Bone marrow (tissue), 2 donors: ENCODE results near the gene HS3ST2.
A peak's percentile ranks its signal among the peaks of the same experiment; 100 is the strongest.
"Not testable (repeated sequence)": the region's sequence is repeated elsewhere in the genome, so short reads cannot be mapped to it uniquely, and the experiment has no call there.

Experiments used
- DNase-seq, 2 donors: peaks; one replicate each; lab custom pipeline; 2025; lab: John Stamatoyannopoulos, UW

The HS3ST2 gene

DNA sequence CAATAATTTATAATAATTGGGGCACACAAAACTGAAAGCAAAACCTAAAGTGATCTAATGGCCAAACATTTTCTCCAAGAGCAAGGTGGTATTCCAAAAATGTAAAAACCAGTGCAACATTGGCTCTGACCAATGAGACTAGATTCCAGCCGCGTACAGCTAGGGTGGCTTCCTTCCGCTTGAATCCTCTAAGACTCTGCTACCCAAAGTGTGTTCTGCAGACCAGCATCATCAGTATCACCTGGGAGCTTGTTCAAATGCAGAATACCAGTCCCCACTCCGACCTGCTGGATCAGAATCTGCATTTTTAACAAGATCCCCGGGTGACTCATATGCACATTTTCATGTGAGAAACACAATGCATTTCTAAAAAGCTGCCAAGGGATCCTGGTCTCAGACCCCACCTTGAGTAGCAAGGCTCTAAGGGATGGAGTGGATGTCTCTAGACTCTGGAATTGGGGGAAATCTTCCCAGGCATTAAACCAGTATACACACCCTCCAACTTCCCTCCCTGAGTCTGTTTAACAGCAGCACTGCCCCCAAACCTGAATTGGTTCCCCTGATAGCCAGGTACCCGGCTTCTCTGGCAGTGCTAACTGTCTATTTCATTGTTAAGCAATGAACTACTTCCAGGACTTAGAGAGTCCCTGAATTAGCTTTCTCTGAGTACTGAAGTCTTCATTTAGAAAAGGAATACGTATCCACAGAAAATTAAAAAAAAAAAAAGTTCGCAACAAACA, 118.2 kb downstream of the HS3ST2 start:
- no peak for DNase-seq

DNA sequence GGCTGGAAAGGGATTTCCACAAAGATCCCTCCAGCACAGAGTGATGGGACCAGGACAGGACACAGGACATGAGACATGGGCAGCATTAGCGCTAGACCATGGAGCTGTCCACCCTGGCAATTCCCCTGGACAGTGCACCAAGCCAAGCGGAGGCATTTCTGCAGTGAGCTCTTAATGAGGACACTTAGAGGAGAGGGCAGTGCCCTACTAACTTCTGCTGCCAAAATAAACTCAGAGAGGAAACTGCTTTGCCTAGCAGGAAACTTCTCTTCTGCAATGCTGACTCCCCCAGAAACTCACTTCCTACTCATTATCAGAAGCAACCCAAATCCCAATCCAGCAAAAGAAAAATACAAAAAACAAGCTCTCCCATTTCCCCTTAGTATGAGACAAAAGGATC, 119.2 kb downstream of the HS3ST2 start:
- peak in 1 of 2 donors; percentile 8 for DNase-seq

DNA sequence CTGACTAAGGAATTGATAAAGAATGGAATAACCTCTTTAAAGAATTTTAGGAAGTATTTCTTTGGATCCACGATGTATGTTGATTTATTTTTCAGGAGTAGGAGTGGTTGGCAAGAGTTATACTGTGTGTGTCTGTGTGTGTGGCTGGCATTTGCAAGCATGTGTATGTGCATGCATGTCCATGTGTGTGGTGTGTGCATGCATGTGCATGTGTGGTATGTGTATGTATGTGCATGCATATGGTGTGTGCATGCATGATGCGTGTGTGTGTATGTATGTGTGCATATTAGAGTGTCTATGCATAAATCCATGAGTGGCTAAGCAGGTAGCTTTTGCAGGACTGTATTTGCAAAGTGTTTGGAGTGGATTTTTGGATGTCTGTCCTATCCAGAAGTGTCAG, 120.8 kb downstream of the HS3ST2 start:
- DNase-seq: no peak

DNA sequence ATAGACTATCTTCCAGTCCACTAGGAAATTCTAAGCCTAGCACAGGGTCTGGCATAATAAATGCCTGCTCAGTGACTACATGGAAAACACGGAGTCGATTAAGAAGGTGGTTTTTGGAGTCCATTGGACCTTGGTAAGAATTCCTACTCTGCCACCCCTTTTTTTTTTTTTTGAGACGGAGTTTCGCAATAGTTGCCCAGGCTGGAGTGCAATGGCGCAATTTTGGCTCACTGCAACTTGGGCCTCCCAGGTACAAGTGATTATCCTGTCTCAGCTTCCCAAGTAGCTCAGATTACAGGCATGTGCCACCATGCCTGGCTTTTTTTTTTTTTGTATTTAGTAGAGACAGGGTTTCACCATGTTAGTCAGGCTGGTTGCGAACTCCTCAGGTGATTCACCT, 123.2 kb downstream of the HS3ST2 start:
- DNase-seq: no peak

DNA sequence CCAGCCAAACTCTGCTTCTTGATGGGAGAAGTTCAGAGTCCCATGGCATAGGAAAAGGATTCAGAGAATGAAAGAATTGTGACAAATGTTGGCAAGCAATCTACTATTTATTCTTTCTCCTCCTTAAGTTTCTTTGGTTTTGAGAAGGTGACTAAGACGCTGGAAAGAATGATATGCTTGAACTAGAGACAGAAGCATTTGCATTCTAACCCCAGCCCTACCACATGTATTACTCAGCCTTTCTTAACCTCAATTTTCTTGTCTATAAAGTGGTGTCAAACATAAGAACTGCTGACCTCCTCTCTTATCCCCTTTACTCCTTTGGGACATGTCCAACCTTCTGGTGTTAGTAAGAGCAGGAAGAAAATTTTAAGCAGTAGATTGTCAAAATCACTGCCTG, 124.7 kb downstream of the HS3ST2 start:
- no peak for DNase-seq

DNA sequence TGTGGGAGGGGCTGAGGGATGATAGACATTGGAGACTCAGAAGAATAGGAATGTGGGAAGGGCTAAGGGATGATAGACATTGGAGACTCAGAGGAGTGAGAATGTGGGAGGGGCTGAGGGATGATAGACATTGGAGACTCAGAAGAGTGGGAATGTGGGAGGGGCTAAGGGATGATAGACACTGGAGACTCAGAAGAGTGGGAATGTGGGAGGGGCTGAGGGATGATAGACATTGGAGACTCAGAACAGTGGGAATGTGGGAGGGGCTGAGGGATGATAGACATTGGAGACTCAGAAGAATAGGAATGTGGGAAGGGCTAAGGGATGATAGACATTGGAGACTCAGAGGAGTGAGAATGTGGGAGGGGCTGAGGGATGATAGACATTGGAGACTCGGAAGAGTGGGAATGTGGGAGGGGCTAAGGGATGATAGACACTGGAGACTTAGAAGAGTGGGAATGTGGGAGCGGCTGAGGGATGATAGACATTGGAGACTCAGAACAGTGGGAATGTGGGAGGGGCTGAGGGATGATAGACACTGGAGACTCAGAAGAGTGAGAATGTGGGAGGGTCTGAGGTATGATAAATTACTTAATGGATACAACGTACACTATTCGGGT, 125.9 kb downstream of the HS3ST2 start:
- DNase-seq: not testable (repeated sequence)

DNA sequence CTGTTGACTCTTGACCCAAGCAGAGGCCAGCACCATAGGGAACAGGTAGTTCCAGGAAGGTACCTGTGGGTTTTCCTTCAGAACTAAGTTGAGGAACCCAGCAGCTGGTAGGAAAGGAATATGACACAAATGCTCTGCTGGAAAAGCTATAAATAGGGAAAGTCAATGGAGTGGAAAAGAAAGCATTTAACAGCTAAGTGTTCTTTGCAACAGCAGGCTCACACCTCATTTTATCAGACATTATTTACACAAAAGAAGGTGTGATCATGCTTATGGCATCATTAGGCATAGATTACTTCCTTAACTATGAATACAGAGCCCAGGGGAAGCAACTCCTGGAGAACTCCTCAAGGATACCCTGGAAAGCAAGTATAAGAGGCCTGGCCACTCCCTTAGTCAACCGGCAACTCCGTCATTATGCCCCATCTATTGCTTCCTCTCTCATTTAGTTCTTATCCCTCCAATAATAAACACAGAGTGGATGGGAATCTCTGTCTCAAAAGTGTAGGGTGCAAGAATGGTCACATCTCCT, 128.1 kb downstream of the HS3ST2 start:
- no peak for DNase-seq

DNA sequence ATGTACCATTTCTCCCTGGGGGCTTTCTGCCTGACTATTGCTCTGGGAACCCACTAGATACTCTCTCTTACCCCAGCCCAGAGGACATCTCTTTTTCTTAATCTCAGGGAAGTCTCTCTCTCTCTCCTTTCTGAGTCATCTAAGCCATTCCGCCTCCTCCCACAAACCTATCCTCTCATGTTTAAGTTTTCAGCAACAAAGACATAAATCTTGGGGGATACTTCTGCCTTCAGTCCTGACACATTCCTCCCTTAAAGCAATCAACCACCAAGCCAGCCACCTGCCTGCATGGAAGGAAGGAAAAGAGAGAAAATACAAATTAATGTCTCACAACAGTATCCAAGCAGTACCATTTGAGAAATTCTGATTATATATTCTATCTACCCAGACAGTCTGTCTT, 128.8 kb downstream of the HS3ST2 start:
- no peak for DNase-seq

DNA sequence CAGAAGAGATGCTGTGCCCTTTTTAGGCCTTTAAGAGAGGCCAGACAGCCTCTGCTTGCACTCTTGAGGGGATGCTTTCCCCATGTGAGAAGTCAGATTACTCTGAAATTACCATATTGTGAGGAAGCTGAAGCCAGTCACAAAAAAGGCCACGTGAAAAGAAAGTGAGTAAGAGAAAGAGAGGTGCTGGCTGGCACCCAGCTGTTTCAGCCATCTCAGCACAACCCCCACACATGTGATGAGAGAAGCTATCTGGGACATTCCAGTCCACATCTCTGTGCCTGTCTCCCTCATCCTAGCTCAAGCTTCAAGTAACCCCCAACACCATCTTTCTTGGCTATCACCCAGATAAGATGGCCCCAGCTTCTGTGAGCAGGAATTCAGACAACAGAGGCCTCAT, 131.4 kb downstream of the HS3ST2 start:
- DNase-seq: no peak

DNA sequence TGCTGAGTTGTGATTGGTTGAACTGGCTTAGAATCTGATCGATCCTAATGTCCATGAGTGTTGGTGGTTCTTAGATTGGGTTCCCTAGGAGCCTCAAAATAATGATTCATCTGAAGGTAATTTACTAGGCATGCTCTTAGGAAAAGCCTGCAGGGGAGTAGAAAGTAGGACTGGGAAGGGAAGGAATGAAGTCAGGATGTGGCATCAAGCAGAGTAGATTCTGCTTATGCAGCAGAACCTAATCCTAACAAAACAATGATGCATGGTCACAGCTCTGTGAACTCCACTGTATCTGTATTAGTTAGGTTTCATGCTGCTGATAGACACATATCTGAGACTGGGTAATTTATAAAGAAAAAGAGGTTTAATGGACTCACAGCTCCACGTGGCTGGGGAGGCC, 132.5 kb downstream of the HS3ST2 start:
- DNase-seq: no peak

DNA sequence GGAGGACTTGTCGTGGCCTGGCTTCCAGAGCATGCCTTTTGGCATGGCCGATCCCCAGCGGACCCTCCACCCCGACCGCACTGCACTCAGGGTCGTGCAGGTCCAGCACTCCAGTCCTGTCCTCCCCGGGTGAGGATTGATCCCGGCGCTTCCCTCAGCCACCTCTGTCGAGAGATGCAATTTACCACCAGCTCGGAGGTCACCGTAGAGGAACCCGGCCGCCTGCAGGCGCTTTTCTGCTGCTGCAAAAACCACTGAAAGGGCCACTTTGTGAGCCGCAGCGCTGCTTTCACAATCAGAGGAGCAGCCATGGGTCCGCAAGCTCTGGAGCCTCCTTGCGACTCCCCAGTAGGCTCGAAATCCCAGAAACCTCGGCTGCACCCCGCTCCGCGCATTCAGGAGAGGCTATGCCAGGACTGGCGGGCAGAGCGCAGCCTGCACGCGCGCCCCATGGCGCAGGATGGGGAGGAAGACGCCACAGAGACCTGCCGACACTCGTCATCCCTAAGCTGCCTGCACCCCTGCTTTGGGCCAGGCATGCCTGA, 134.2 kb downstream of the HS3ST2 start:
- no peak for DNase-seq

DNA sequence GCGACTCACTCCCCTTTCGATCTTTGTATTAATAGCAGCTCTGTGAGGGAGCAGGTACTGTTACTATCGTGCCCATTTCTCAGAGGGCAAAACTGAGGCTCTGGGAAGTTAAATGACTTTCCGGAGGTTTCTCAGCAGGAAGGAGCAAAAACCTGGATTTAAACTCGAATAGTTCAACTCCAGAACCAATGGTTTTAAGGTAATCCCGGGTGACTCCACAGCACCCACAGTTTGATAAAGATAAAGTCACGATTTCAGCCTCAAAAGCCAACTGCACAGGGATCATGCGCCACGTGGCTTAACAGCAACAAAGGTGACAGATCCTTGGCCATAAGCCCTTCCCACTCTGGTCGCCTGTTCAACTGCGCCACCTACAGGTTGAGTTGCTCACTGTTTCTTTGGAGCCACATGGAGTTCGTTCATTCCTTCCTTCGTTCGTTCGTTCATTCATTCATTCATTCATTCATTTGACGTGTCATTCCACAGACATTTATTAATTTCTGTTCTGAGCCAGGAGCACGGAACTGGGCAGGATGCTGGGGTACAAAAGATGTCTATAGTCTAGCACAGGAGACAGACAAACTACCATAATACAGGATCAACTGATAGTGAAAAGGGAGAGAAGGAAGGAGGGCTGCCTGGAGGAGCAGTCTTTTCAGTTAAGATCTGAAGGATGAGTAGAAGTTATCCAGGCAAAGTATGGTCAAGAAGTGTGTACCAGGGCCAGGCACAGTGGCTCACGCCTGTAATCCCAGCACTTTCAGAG, 134.8 kb downstream of the HS3ST2 start:
- DNase-seq: peak; percentile 1 to 23

DNA sequence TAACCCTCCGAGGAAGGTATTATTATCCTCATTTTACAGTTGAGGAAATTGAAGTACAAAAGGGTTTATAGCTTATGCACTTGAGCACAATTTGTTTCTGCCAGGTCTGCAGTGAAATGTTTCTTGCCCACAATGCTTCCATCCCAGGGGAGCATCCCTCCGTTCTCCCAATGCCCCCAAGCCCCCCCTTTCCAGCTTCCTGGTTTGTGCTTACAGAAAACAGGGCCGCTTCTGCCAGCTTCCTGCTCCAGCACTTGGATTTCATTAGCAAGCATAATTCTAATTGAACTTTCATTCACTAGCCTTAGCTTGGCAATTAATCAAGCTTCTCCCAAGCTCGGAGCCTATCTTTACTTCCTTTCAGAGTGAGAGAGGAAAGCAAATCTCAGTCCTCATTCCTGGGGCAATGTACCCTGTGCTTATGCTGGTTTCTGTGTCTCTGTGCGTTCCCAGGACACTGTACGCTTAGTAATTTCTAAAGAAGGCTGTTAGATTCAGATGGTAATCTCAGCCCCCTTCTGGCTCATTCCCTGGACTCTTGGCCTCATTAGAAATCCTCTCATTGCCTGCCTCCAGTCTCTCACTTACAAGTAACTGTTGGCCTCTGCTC, 141.6 kb downstream of the HS3ST2 start:
- no peak for DNase-seq

DNA sequence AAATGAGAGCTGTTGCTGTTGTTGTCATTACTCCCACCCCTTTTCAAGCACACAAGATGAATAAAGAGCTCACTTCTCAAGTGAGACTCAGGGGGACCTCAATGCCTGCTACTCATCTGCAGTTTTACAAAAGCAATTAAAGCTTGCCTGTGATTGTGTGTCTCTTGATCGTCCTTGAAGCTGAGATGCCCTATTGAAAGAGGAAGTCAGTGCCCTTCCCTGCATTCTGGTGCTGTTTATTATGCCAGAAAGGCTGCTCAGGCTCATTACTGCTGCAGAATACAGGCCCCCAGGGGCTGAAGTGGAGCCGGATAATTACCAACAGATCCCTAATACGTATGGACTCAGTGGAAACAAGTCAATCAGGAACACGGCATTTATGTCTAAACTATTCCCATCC, 147.2 kb downstream of the HS3ST2 start:
- DNase-seq: no peak

DNA sequence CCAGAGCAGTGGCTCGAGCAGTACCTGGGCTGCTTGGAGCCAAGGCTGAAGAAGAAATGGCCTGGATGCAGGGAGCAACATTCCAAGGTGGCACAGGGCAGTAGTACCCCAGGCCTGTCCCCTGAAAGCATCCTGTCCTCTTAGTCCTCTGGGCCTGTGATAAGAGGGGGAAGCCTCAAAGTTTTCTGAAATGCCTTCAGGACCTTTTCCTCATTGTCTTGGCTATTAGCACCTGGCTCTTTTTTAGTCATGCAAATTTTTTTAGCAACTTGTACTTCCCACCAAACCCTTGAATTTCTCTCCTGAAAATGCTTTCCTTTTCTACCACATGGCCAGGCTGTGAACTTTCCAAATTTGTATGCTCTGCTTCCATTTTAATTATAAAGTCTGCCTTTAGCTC, 148.9 kb downstream of the HS3ST2 start:
- no peak for DNase-seq
